IPS-NIHi11 (cell line): ENCODE measurements around the gene MEN1.
A peak's percentile ranks its signal among the peaks of the same experiment; 100 is the strongest.
"Not testable (repeated sequence)": the region's sequence is repeated elsewhere in the genome, so short reads cannot be mapped to it uniquely, and the experiment has no call there.

Experiments
- DNase-seq: peaks from one replicate; pipeline ENCODE4 v3.0.0; 2012; ENCODE audit warnings: mixed read lengths, low spot score

The MEN1 gene

GRCh38 chr11:64832467-64833197, 22.3 kb upstream of the MEN1 start:
- DNase-seq, result no peak

- no peak for DNase-seq
Observed at GRCh38 chr11:64831411-64831891, 21.1 kb upstream of the MEN1 start.

DNA sequence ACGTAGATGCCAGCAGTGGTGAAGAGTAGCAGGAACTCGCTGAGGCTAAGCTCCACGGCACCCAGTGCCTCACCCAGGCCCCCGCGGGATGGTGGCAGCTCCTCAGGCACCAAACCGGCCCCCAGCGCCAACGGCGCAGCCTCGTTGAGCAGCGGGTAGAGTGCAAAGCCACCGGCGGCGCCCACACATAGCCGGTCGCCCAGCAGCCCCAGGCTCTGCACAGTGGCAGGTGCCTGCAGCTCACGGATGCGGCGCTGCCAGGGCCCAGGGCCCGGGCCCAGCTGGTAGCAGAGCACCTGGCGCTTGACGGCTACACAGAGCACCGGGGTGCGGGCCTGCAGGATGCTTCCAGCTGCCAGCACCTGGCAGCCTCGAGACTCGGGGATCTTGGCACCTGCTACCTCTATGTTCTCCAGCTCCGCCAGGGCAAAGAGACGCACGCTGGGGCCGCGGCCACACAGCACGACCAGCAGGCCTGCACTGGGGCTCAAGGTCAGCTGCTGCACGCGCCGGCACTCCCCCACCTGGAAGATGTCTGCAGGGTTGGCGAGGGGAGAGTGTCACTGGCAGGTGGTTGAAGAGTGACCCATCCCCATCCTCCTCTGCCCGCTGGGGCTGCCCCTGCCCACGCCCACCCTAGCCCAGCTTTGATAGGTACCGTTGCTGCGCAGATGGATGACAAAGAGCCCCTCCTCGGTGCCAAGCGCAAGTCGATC, 19.3 kb upstream of the MEN1 start:
- DNase-seq, result no peak

DNA sequence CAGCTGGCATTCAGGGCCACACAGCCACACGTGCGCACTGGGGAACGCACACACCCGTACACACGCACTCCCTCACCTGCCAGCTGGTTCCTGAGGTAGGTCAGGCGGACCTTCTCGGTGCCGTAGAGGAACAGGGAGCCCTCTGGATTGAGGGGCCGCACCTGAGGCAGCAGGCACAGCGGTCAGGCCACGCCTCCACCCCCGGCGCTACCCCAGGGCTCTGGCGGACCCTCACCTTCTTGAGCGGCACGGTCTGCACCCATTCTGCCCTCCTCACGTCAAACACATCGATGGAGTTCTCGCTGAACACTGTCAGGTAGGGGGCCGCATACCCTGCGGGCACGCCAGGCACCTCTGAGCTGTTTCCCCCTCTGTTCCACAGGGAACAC, 17.1 kb upstream of the MEN1 start:
- peak; percentile 6 for DNase-seq

DNA sequence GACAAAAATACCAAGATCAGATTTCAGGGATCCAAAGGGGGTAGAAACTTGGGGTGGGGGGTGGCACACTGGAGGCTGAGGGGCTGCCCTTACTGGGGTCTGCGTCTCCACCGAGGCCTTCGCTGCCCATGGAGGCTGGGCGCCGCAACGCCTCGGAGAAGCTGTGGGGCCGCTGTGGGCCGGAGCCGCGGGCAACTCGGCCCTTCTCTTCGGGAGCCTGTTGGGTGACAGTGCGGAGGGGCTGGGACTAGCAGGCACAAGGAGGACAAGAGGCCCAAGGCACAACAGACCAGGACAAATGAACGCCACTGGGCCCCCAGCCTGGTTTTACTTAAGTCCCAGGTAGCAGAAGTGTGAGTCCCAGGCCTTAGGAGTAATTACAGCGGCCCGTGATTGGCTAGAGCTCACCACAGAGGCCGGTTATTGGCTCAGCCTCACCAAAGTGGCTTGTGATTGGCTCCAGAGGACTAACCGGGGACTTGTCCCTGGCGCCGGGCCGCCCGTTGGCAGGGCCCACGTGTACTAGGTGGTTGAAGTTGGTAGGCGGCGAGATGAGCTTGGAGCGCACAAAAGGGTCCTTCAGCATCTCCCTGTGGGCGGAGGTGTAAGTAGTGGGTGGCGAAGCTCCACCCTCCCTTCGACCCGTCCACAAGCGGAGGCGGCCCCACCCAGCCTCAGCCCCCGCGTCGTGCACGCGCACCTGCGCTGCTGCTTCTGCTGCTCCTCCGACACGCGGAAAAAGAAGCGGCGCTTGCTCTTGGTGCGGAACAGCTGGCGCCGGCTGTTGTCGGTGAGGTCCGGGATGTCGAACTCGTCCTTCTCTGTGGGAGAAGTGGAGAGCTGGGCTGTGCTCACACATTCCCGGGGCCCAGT, 16.5 kb upstream of the MEN1 start:
- DNase-seq, result peak; percentile 44

DNA sequence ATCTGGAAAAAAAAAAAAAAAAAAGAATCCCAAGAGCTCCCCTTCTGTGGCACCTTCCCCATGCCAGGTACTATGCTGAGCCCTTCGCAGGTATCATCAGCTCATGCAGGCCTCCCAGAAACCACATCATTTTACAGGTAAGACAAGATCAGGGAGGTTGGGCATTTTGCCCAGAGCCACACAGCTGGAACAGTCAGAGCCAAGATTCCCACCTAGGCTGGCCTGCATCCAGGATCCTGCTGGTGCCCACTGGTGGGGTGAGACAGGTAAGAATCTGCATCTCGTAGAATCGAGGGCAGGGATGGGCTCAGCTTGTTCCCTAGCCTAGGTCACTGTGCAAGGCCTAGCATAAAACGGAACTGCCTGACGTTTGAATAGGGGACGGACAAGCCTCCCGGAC, 15.7 kb upstream of the MEN1 start:
- peak; percentile 1 for DNase-seq

- no peak for DNase-seq
Observed at GRCh38 chr11:64823568-64824119, 13.3 kb upstream of the MEN1 start.

GRCh38 chr11:64817476-64817875, 7.1 kb upstream of the MEN1 start:
- no peak for DNase-seq

- DNase-seq, result not testable (repeated sequence)
Observed at GRCh38 chr11:64815433-64815832, 5.1 kb upstream of the MEN1 start.

DNA sequence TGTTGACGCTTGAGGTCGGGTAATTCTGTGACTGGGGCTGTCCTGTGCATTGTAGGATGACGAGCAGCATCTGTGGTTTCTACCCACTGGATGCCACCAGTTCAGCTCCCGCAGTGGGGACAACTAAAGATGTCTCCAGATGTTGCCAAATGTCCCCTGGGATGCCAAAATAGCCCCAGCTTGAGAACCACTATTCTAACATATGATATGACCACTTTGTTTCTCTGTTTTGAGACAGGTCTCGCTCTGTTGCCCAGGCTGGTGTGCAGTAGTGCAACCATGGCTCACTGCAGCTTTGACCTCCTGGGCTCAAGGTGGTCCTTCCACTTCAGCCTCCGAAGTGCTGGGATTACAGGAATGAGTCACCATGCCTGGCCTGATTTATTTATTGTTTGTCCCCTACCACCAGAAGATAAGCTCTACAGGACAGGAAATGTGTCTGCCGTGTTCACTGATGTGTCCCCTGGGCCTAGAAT, 4.4 kb upstream of the MEN1 start:
- DNase-seq, result no peak

- DNase-seq, result no peak
Observed at GRCh38 chr11:64813826-64814225, 3.5 kb upstream of the MEN1 start.

GRCh38 chr11:64810891-64811272, 531 bp upstream of the MEN1 start:
- DNase-seq, result no peak

GRCh38 chr11:64809781-64810241, 540 bp downstream of the MEN1 start:
- DNase-seq, result peak; percentile 77

DNA sequence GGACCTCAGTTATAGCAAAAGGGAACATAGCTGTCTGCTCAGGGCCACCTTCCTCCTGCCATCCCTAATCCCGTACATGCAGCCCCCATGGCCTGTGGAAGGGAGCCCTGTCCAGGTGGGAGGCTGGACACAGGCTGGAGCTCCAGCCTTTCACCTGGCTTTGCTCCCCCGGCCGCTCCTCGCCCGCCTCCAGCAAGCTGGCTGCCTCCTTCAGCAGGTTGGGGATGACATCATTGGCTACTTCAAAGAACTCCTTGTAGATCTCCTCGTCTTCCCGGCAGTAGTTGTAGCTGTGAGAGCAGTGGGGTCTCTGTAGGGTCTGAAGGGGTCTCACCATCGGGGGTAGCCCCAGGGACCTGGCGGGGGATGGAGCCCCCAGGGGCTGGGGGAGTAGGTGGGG, 4.9 kb downstream of the MEN1 start:
- DNase-seq, result no peak

- no peak for DNase-seq
Observed at GRCh38 chr11:64804346-64805210, 5.8 kb downstream of the MEN1 start.

DNA sequence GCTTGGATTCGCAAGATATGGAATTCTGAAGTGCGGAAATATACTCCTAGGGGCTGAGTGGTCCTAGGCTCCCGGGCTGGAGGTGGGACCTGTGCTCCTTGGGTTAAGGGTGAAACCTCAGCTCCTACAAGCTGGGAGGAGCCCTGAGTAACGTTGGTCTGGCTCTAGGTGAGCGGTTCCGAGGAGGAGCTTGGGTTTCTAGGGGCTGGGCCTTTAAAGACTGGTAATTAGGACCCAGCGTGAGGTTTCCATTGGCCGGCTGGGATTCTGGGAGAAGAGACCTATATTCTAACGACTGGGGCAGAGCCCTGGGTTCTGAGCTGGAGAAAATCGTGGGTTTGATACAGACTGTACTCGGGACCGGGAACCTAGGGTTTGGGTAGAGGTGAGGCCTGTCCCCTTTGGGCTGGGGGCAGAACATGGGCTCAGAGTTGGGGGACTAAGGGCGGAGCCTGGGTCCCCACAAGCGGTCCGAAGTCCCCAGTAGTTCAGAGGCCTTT, 6.5 kb downstream of the MEN1 start:
- peak; percentile 52 for DNase-seq

DNA sequence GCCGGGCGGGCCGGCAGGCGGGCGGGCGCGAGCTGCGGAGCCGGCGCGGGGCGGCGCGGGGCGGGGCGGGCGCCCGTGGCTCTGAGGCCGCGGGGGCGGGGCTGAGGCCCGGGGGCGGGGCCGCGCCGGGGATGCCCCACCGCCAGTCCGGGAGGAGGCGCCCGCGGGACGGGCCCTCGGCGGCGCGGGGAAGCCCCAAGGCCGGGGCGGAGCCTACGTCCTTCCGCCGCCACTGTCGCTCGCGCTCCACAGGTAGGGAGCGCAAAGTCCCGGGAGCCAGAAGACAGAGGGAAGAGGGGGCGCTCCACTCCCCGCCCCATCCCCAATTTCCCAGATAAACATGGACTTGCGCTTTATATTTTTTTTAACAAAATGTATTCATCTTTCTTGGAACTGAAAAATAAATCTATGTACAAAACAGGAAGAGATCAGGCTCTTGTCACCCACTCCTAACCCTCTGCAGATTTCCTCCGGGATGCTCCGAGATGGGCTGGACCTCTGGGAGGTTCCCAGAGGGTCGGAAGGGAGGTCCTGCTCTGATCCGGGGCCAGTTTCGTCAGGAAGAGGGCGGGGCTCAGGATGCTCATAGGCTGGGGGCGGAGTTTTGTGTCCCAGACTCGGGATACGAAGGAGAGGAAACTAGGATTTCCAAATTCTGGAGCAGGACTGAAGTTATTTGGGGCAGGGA, 7.0 kb downstream of the MEN1 start, which contains the start of gene MAP4K2:
MAP4K2 (minus strand) TSS at position 57 of the 688 bp plus-strand sequence. CDS start 65 bp downstream, outside the sequence.
- peak; percentile 97 for DNase-seq

GRCh38 chr11:64802370-64803157, 7.8 kb downstream of the MEN1 start:
- DNase-seq, result no peak
